SK-N-SH treated with all-trans-retinoic acid at 6 μM for 48 hours (cell line): ENCODE results near the gene FCGBP.

Source experiments
- BACH2 ChIP-seq: fragments of 250-450 bp; sonication (Bioruptor Pico); IDR thresholded peaks from 2 replicates; pipeline ENCODE4 v1.9.0; 2021; ENCODE audit warnings: mild to moderate bottlenecking, borderline replicate concordance
- CREB5 ChIP-seq: fragments of 250-450 bp; sonication (Bioruptor Pico); IDR thresholded peaks from 2 replicates; pipeline ENCODE4 v1.5.1; 2020; ENCODE audit warnings: low read depth, mild to moderate bottlenecking, moderate library complexity
- ESRRG ChIP-seq: fragments of 250-450 bp; sonication (Bioruptor Pico); IDR thresholded peaks from 2 replicates; pipeline ENCODE4 v1.6.1; 2021; ENCODE audit warnings: mild to moderate bottlenecking
- GLIS3 ChIP-seq: fragments of 250-450 bp; sonication (Bioruptor Pico); IDR thresholded peaks from 2 replicates; pipeline ENCODE4 v1.5.0; 2020; ENCODE audit warnings: mild to moderate bottlenecking, moderate library complexity
- ISL1 ChIP-seq: fragments of 250-450 bp; sonication (Bioruptor Pico); IDR thresholded peaks from 2 replicates; pipeline ENCODE4 v2.1.2; 2022; ENCODE audit warnings: mild to moderate bottlenecking, moderate library complexity
- PATZ1 ChIP-seq: fragments of 250-450 bp; sonication (Bioruptor Pico); IDR thresholded peaks from 2 replicates; pipeline ENCODE4 v1.8.0; 2020; ENCODE audit warnings: mild to moderate bottlenecking, moderate library complexity, borderline replicate concordance
- POU6F1 ChIP-seq: fragments of 250-450 bp; sonication (Bioruptor Pico); IDR thresholded peaks from 2 replicates; pipeline ENCODE4 v1.8.0; 2021; ENCODE audit warnings: low read depth, mild to moderate bottlenecking, moderate library complexity, borderline replicate concordance
- PPARA ChIP-seq: fragments of 250-450 bp; sonication (Bioruptor Pico); IDR thresholded peaks from 2 replicates; pipeline ENCODE4 v1.5.0; 2020; ENCODE audit warnings: mild to moderate bottlenecking, borderline replicate concordance
- RARB ChIP-seq: fragments of 250-450 bp; sonication (Bioruptor Pico); IDR thresholded peaks from 2 replicates; pipeline ENCODE4 v1.8.0; 2021; ENCODE audit warnings: mild to moderate bottlenecking, moderate library complexity
- TCF4 ChIP-seq: fragments of 250-450 bp; sonication (Bioruptor Pico); IDR thresholded peaks from 2 replicates; pipeline ENCODE4 v1.8.0; 2021; ENCODE audit warnings: mild to moderate bottlenecking, moderate library complexity, borderline replicate concordance
- TOX ChIP-seq: fragments of 250-450 bp; sonication (Bioruptor Pico); IDR thresholded peaks from 2 replicates; pipeline ENCODE4 v1.8.0; 2021; ENCODE audit warnings: mild to moderate bottlenecking, moderate library complexity, borderline replicate concordance
- TSHZ2 ChIP-seq: fragments of 250-450 bp; sonication (Bioruptor Pico); IDR thresholded peaks from 2 replicates; pipeline ENCODE4 v1.5.0; 2020; ENCODE audit warnings: mild to moderate bottlenecking, moderate library complexity
- ZFP3 ChIP-seq: fragments of 250-450 bp; sonication (Bioruptor Pico); IDR thresholded peaks from 2 replicates; pipeline ENCODE4 v1.5.0; 2020; ENCODE audit warnings: mild to moderate bottlenecking, moderate library complexity
- ZNF70 ChIP-seq: fragments of 450-650 bp; formaldehyde crosslinking; IDR thresholded peaks from 2 replicates; pipeline ENCODE4 v1.5.0; 2020; ENCODE audit warnings: mild to moderate bottlenecking, moderate library complexity

- no peak for TF ChIP-seq ZNF70
- no peak for TF ChIP-seq TOX
- no peak for TF ChIP-seq TSHZ2
- no peak for TF ChIP-seq PPARA
- TF ChIP-seq TCF4 (CRISPR knock-in tag): no peak
- TF ChIP-seq BACH2 (CRISPR knock-in tag): no peak
- TF ChIP-seq CREB5: no peak
- no peak for TF ChIP-seq RARB (CRISPR knock-in tag)
- no peak for TF ChIP-seq ESRRG (CRISPR knock-in tag)
- no peak for TF ChIP-seq ZFP3 (CRISPR knock-in tag)
- TF ChIP-seq POU6F1 (CRISPR knock-in tag): no peak
- TF ChIP-seq PATZ1 (CRISPR knock-in tag): no peak
- no peak for TF ChIP-seq GLIS3 (CRISPR knock-in tag)
- no peak for TF ChIP-seq ISL1 (CRISPR knock-in tag)
These were observed 7.4 kb downstream of the FCGBP start for GRCh38 chr19:39927076-39927475.
